Inferior parietal cortex (tissue), 1 donor: ENCODE data around the gene UGT1A5.

ENCODE experiments used
- DNase-seq: peaks from one replicate; pipeline ENCODE4 v3.0.0-alpha.2; 2016; ENCODE audit errors: extremely low spot score

UGT1A5 gene

DNA sequence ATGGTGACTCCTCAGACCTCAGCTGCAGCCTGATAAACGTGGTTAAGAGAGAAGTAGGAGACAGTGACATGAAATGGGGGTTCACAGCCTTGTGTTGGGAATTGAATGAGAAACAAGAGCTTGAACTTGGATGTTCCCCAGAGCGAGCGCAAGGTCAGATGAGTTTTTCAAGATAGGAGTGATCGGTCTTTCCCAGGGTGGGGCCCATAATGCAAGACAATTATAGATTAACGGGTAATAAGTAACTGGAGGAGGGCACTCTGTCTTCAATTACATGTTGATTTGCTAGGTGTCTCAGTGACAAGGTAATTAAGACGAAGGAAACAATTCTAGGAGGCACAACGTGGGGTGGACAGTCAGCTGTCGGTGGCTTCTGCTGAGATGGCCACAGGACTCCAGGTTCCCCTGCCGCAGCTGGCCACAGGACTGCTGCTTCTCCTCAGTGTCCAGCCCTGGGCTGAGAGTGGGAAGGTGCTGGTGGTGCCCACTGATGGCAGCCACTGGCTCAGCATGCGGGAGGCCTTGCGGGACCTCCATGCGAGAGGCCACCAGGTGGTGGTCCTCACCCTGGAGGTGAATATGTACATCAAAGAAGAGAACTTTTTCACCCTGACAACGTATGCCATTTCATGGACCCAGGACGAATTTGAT lies at the start of gene UGT1A5:
UGT1A5 (plus strand) TSS at position 297 of the 651 bp plus-strand sequence; CDS start at position 382, 85 bp downstream.
- DNase-seq: no peak

DNA sequence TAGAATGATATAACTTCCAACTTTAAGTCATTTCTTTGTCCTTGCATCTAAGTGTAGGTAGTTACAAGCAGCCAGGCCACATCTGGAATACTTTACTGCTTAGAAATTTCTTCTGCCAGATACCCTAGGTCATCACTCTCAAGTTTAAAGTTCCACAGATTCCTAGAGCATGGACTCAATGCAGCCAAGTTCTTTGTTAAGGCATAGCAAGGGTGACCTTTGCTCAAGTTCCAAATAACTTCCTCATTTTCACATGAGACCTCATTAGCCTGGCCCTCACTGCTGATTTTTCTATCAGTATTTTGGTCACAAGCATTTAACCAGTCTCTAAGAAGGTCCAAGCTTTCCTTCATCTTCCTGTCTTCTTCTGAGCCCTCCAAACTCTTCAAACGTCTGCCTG lies 48.8 kb upstream of the UGT1A5 start:
- DNase-seq: no peak

DNA sequence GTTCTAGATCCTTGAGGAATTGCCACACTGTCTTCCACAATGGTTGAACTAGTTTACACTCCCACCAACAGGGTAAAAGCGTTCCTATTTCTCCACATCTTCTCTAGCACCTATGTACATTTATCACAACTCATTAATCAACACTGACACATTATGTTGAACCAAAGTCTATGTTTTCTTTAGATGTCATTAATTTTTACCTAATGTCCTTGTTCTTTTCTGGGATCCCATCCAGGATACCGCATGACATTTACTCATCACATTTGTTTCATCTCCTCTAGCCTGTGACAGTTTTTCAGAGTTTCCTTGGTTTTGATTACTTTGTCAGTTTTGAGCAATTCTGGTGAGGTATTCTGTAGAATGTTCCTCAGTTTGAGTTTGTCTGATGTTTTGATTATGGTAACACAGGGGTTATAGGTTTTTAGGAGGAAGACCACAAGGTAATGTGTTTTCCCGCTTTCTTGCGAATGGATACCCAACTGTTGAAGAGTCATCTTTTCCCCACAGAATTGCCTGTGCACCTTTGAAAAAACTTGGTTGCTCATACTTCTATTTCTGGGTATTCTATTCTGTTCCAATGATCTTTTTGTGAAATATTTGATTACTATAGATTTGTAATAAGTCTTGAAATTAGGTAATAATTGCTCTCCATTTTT lies 44.0 kb upstream of the UGT1A5 start:
- DNase-seq: no peak

DNA sequence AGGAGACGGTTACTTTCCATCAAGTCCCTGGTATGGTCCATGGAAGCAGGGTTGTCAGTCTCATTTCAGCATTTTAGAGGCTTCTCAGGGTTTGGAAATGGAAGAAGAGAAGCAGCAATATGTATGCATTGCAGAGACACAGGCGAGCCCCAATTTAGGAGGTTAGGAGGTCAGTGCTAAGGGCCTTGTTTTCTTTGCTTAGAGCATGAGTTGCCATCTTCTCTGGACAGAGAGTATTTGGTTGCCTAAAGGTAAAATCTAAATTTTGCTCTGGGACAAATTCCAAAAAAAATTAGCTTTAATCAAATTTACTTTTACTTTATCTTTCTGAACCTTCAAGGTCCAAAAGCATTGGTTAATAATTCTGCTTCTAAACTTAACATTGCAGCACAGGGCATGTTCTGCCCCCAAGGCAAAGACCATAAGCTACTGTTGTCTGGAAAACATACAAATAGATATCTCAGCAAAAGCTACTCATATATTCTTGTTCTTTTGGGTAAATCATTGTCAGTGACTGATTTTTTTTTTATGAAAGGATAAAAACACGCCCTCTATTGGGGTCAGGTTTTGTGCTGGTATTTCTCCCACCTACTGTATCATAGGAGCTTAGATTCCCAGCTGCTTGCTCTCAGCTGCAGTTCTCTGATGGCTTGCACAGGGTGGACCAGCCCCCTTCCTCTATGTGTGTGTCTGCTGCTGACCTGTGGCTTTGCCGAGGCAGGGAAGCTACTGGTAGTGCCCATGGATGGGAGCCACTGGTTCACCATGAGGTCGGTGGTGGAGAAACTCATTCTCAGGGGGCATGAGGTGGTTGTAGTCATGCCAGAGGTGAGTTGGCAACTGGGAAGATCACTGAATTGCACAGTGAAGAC lies 41.2 kb upstream of the UGT1A5 start, which contains the start of gene UGT1A9:
UGT1A9 (plus strand) TSS at position 609 of the 872 bp plus-strand sequence; CDS start at position 646, 37 bp downstream.
- DNase-seq: no peak

DNA sequence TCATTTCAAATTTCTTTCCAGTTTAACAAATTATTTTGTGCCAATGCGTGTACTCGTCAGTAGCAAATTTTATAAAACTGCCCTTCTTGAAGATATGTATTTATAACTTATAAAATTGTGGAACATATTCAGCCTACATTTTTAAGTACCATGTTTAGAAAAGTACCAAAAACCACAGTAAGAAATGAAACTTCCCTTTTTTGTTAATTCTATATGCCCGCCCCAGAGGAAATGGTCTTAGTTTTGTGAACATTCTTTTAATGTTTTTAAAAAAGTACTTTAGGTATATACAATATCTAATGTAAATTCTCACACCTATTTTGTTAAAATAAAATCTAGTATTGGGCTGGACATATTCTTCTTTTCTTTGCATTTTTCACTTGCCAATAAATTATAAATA lies 39.8 kb upstream of the UGT1A5 start:
- DNase-seq: no peak

DNA sequence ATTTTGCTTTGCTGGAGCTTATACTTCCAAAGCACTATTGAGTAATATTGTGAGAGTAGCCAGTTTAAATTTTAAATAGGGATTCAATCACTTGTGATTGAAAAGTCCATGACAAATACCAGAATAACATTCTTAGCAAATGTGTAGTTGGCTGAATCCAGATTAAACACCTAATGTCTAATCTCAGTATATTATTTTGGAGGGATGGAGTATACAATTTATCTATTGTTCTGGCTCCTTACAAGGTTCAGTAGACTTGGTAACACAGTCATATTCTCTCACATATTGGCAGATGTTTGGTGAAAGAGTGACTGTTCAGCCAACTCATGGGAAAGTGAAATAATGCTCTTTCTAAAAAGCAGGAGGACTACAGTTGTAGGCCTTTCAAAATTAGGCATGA lies 38.8 kb upstream of the UGT1A5 start:
- DNase-seq: no peak

DNA sequence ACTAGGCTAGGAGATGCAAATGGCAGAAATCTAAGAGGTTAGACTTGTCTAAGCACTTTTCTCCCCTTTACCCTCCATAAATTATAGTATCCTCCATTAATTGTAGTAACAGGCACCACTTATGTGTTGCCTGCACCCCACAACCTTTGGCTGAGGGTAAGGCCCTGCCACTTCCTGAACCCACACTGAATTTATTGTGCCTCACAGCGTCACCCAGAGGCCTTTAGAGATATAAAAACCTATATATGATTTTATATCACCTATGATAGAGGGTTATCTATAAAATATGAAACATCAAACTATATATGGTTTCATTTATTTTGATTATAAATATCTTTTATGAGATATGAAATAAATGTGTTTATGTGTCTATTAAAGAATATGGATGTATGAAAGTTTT lies 38.4 kb upstream of the UGT1A5 start:
- DNase-seq: no peak

DNA sequence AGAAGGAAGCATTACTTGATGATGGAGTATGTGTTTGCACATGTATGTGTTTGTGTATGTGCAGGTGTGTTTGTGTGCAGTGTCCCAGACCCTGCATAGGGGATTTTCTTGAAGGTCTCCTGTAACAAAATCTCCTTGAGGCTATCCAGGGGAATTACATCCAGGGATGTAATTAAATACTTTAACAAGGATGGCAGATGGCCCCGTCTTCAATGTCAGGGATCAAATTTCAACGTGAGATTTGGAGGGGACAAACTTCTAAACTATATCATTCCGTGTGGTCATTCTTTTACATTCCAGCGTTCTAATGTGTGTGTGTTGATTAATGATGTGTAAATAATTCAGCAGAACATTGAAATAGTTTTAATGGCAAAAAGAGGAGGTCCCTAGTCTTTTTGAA lies 37.7 kb upstream of the UGT1A5 start:
- DNase-seq: no peak

DNA sequence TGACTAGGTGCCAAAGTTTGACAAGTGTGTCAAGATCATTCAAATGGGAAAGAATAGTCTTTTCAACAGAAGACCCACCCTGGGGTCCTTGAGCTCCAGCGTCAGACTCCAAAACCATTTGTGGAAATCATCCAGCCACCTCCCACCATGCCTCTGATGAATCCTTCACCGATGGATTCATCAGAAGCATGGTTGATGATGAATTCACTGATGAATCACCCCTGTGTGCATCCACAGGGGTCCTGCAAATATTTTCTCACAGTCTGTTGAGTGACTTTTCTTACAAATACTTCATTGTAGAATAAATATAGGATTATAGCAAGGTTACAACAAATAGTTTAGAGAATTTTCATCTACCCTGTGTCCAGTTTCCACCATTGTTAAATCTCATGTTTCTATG lies 36.7 kb upstream of the UGT1A5 start:
- DNase-seq: no peak

DNA sequence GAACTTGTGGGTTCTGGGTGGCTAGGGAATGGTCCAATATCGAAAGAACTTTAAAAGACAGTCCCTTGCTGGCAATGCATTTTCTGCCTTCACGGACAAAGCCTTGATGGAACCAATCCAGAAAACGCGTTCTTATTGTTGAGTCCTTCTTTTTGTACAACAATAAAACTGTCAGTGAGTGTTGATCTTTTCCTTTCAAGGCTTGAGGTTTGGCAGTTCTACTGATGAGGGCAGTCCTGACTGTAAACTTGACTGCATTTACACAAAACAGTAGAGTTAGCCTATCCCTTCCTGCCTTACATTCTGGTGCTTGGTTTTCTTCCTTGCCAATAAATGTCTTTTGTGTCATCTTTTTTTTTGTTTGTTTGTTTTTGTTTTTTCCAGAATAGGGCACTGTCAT lies 33.5 kb upstream of the UGT1A5 start:
- no peak for DNase-seq

DNA sequence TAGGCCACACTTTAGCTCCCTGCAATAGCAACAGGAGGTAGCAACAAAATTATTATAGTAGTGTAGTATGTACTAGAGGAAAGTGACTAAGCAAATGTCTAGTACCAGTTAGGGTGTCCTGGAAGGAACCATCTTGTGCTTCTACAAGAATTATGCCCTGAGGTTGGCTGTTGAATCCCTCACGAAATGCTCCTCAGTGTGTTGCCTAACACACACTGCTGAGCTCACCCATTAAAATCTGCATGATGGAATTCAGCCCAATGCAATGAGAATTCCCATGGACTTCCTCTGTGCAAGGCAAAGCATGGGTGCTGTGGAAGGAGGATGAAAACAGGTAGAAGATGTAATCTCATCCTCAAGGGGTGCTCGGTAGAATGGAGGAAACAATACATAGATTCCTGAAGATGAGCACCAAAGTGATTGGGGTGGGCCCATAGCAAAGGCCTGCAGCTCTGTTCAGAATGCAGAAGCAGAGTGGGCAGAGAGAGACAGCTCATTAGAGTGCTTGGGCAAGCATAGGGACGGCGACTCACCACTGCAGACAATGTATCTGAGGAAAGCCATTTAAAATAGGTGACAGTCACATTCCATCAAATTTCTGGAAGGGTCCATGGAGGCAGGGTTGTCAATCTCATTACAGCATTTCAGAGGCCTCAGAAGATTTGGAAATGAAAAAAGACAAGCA lies 32.2 kb upstream of the UGT1A5 start:
- DNase-seq: no peak

DNA sequence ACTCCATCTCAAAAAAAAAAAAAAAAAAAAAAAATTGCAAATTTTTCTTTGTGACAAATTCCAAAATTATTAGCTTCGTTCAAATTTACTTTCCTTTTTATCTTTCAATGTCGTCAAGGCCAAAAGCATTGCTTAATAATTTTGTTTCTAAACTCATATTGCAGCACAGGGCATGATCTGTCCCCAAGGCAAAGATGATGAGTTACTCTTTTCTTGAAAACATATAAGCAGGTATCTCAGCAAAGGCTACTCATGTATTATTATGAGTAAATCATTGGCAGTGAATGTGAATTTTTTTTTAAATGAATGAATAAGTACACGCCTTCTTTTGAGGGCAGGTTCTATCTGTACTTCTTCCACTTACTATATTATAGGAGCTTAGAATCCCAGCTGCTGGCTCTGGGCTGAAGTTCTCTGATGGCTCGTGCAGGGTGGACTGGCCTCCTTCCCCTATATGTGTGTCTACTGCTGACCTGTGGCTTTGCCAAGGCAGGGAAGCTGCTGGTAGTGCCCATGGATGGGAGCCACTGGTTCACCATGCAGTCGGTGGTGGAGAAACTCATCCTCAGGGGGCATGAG lies 31.1 kb upstream of the UGT1A5 start, which contains the start of gene UGT1A7:
UGT1A7 (plus strand) TSS at position 381 of the 579 bp plus-strand sequence; CDS start at position 418, 37 bp downstream.
- no peak for DNase-seq

DNA sequence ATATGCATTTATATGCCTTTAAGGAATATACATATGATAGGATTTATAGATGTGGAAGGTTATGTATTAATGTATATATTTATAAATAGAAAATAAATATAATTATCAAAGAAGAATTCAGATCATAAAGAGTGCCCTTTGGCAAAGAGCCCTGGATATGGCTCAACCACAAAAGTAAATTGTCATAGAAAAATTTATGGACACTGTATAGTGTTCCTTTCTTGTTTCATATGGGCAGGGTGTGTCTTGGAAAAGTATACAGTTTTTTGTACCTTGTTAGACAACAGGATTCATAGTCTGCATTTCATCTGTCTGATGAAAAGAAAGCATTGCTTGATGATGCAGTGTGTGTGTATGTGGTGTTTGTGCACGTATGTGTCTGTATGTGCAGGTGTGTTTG lies 28.1 kb upstream of the UGT1A5 start:
- DNase-seq: no peak

DNA sequence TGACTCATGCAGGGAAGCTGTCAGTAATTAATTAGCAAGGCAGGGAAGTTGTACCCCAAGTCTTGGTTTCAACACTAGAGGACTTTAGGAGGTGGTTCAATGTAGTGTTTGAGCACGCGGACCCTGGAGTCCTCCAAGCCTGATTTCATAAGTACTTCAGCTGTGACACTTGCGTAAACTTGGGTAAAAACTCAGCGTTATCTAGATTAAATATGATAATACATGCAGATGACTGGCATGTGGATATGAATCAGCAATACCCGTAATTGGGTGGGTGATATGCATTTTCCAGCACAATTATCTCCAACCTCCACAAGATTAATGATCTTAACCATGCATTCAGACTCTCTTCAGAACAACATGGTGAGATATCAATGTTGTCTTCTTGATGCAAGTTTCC lies 25.8 kb upstream of the UGT1A5 start:
- DNase-seq: no peak

DNA sequence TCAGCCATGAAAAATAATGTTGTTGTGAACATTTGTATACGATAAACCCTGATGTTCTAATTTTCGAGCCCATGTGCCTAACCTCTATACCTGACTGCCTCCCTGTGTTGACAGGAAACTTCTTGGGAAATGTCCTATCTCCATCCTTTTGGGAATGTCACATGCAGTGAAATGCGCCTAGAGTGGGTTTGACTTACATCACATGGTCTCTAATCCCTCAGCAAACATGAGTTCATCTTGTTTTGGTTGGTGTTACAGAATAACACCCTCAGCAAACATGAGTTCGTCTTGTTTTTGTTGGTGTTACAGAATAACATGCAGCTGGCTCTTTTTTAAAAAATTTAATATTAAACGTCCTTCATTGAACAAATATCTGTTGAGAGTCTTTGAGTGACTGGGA lies 24.4 kb upstream of the UGT1A5 start:
- no peak for DNase-seq

DNA sequence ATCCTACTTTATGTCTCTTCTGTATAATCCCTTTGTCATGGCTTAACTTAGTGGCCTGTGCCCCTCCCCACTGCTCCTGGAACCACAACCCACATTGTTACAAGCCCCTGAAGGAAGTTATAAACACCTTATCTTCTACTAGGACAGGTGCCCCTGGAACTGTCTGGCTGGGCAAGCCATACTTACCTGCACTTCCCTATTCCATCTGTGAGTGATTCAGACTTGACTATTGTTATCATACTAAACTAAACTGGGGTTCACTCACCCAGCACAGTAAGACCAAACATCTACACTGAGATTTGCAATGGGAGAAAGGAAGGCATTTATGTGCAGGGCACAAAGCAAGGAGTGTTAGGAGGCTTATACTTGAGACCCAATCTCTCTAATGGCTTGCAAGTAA lies 23.7 kb upstream of the UGT1A5 start:
- no peak for DNase-seq

DNA sequence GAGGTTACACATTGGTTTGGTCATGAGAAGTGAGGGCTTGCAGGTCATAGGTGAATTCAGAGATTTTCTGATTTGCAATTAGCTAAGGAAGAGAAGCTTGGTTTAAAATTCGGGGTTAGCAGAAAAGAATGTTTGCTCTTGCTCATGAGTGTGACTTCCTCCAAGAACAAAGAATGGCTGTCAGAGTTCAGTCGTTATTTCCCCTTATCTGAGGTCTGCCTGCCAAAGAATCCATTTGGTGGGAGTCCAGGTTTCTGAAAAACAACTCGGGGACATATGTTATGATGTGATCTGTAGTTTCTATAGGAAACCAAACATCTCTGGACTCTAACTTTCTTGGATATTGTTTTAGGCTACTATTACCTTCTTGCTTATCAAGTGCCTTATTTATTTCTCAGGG lies 23.2 kb upstream of the UGT1A5 start:
- no peak for DNase-seq

DNA sequence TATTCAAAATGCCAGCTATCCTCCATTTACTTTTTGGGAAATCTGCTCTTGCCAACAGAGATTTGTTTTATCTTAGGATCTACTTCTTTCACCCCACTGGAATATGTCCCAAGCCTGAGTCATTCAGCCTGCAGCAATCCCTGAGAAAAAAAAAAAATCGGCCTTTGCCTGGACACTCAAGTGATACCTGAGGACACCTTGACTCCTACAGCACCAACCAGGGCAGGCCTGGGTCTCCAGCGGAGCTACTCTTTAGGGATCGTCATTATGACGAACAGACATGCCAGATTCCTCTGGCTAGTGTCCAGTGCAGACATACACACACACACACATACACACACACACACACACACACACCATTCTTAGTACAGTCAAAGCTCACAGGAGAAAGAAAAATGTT lies 22.3 kb upstream of the UGT1A5 start:
- DNase-seq: no peak

DNA sequence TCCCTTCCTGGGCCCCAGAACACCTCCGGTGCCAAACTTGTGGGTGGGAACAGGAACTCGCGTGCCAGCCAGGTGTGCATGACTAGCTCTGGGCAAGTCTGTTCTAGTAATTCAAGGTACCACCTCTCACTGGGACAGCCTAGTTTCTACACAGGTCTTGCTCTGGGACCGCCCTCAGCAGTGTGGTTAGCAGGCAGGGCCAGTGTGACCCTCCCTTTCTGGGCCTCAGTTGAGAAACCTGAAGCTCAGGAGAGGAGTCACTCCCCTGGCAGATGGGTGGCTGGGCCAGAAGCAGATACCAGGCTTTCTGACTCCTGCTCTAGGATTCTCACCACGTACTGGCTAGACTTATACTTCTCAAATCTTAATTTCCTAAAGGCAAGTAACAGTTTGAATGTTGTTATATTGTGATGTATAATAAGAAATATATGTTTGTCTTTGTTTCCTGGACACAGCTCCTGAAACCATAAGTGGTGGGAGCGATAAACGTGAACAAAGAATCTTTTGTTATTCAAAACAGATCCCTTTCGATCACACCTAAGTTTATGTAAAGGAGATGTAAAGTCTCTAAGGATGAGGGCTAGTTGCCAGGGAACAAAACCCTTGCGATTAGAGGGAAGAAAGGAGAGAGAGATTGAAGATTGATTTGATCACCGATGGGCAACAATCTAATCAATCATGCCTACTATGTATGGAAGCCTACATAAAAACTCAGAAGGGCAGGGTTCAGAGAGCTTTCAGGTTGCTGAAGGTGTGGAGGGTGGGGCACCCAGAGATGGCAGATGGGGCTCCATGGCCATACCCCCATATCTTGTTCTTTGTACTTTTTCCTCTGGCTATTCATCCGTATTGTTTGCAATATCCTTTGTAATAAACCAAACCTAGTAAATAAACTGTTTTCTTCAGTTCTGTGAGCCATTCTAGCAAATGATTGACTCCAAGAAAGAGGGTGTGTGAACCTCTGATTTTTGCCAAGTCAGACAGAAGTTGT lies 21.0 kb upstream of the UGT1A5 start:
- DNase-seq: no peak

DNA sequence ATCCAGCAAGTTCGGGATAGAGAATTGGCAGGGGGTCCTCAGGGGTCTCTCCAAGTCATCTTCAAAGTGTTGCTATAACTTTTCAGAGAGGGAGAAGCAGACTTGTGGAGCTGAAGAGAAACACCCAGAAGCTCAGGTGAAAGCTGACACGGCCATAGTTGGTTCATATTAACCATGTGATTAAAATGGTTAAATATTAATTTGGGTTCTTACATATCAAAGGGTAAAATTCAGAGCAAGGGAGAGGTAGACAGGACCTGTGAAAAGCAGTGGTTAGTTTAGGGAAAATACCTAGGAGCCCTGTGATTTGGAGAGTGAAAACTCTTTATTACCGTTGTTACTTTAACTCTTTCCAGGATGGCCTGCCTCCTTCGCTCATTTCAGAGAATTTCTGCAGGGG lies 20.1 kb upstream of the UGT1A5 start, which contains the start of gene UGT1A6:
UGT1A6 (plus strand) TSS at position 243 of the 400 bp plus-strand sequence; CDS start at position 358, 115 bp downstream.
- no peak for DNase-seq
